SU-DHL-6 (cell line): Measurements from ENCODE around the gene GRK3.

ENCODE experiments used
- H2AFZ ChIP-seq: fragments of 200-600 bp; sonication (generic); 2 replicates; pipeline ENCODE4 v1.6.1; 2014; ENCODE audit warnings: low read depth, mild to moderate bottlenecking, moderate library complexity, mixed read lengths, antibody characterized with exemption, low read length; ENCODE audit not compliant: severe bottlenecking
- H3F3A ChIP-seq: fragments of 200-600 bp; shearing (Covaris generic); 2 replicates; pipeline ENCODE4 v1.6.0; 2016; ENCODE audit warnings: antibody characterized with exemption, mild to moderate bottlenecking; ENCODE audit not compliant: insufficient read depth
- H3K27ac ChIP-seq: fragments of 200-600 bp; sonication (generic); 2 replicates; pipeline ENCODE4 v1.5.1; 2016; ENCODE audit warnings: low read depth, mild to moderate bottlenecking, low read length, moderate library complexity, mixed read lengths
- H3K27me3 ChIP-seq: fragments of 200-600 bp; sonication (generic), shearing (Covaris generic); 2 replicates; pipeline ENCODE4 v1.6.0; 2014; ENCODE audit warnings: mild to moderate bottlenecking, low read length
- H3K36me3 ChIP-seq: fragments of 200-600 bp; sonication (generic); 2 replicates; pipeline ENCODE4 v1.6.1; 2014; ENCODE audit warnings: mild to moderate bottlenecking, low read length, mixed read lengths
- H3K4me2 ChIP-seq: fragments of 300-600, 200-600 bp; shearing (Covaris generic), sonication (generic); 2 replicates; pipeline ENCODE4 v1.6.0; 2014; ENCODE audit warnings: low read length, low read depth, mild to moderate bottlenecking; ENCODE audit not compliant: poor library complexity, severe bottlenecking
- H3K4me3 ChIP-seq: fragments of 200-600 bp; sonication (generic); 2 replicates; pipeline ENCODE4 v1.5.1; 2014; ENCODE audit warnings: antibody characterized with exemption, low read length, mild to moderate bottlenecking, mixed read lengths; ENCODE audit not compliant: insufficient read depth, poor library complexity, severe bottlenecking
- H3K79me2 ChIP-seq: fragments of 200-600 bp; sonication (generic); 2 replicates; pipeline ENCODE4 v1.6.1; 2014; ENCODE audit warnings: mild to moderate bottlenecking, low read length, moderate library complexity; ENCODE audit not compliant: insufficient read depth
- H3K9ac ChIP-seq: fragments of 200-600 bp; sonication (generic); 2 replicates; pipeline ENCODE4 v1.7.0; 2014; ENCODE audit warnings: mild to moderate bottlenecking, low read length
- H3K9me2 ChIP-seq: fragments of 200-600 bp; sonication (generic); replicated peaks from 2 replicates; pipeline ENCODE4 v1.6.1; 2014; ENCODE audit warnings: low read length; ENCODE audit not compliant: insufficient read depth
- H3K9me3 ChIP-seq: fragments of 200-600 bp; sonication (generic); 2 replicates; pipeline ENCODE4 v1.6.1; 2014; ENCODE audit warnings: low read length, mixed read lengths; ENCODE audit not compliant: insufficient read depth
- H4K20me1 ChIP-seq: fragments of 200-600 bp; sonication (generic); 2 replicates; pipeline ENCODE4 v1.6.1; 2014; ENCODE audit warnings: low read depth, mild to moderate bottlenecking, antibody characterized with exemption, low read length, moderate library complexity, mixed read lengths
- CTCF ChIP-seq: fragments of 200-600 bp; sonication (generic); IDR thresholded peaks from one replicate; pipeline ENCODE4 v1.5.1; 2017; ENCODE audit warnings: antibody characterized with exemption, mild to moderate bottlenecking, low read length, moderate library complexity; ENCODE audit not compliant: insufficient read depth, poor library complexity, severe bottlenecking
- EZH2phosphoT487 ChIP-seq: fragments of 200-600 bp; sonication (generic), shearing (Covaris generic); conservative IDR thresholded peaks from 2 replicates; pipeline ENCODE4 v1.6.1; 2018; ENCODE audit warnings: mild to moderate bottlenecking, antibody characterized with exemption, low read length, moderate library complexity, mixed read lengths

Gene GRK3

GRCh38 chr22:25718135-25718840 is 153.8 kb downstream of the GRK3 start:
- H2AFZ ChIP-seq = no peak overlapping the region
- no peak overlapping the region for H3K27ac ChIP-seq
- H3K9me3 ChIP-seq = no peaks in the 10 kb centered on the region
- no peaks in the 10 kb centered on the region for H4K20me1 ChIP-seq
- no peak overlapping the region for H3K4me3 ChIP-seq
- no peak overlapping the region for H3K4me2 ChIP-seq
- H3K27me3 ChIP-seq = no peaks in the 10 kb centered on the region
- TF ChIP-seq CTCF = no peak
- TF ChIP-seq EZH2phosphoT487 = no peak
- H3K9ac ChIP-seq = no peak overlapping the region
- no peaks in the 10 kb centered on the region for H3K36me3 ChIP-seq
- H3F3A ChIP-seq = no peaks in the 10 kb centered on the region
- no peaks in the 10 kb centered on the region for H3K79me2 ChIP-seq
- H3K9me2 ChIP-seq = no peaks in the 10 kb centered on the region

- no peaks in the 10 kb centered on the region for H3K36me3 ChIP-seq
- no peak overlapping the region for H3K4me2 ChIP-seq
- TF ChIP-seq CTCF (no peak), EZH2phosphoT487 (no peak)
Observed at GRCh38 chr22:25722223-25722622, 157.7 kb downstream of the GRK3 start.

GRCh38 chr22:25722626-25723025 is 158.2 kb downstream of the GRK3 start:
- Histone ChIP-seq H3K27me3 (no peaks in the 10 kb centered on the region), H3K9ac (no peak overlapping the region), H3K4me2 (no peak overlapping the region), H3K4me3 (no peak overlapping the region), H3K27ac (no peak overlapping the region), H4K20me1 (0 out of 2 replicates have a peak, but pooled peaks cover 4% of the 10 kb centered on the region), H3K36me3 (no peaks in the 10 kb centered on the region), H3F3A (no peaks in the 10 kb centered on the region), H3K79me2 (no peaks in the 10 kb centered on the region), H3K9me3 (no peaks in the 10 kb centered on the region), H2AFZ (no peak overlapping the region), H3K9me2 (no peaks in the 10 kb centered on the region)
- TF ChIP-seq CTCF = no peak
- TF ChIP-seq EZH2phosphoT487 = no peak

More at GRCh38 chr22:25722223-25722622, 157.7 kb downstream of the GRK3 start:
- no peaks in the 10 kb centered on the region for H3K9me3 ChIP-seq
- H3K27me3 ChIP-seq = no peaks in the 10 kb centered on the region
- no peak overlapping the region for H3K4me3 ChIP-seq
- H3K27ac ChIP-seq = no peak overlapping the region
- H2AFZ ChIP-seq = no peak overlapping the region
- H3K9me2 ChIP-seq = no peaks in the 10 kb centered on the region
- no peaks in the 10 kb centered on the region for H3K79me2 ChIP-seq
- H3F3A ChIP-seq = no peaks in the 10 kb centered on the region
- no peak overlapping the region for H3K9ac ChIP-seq
- H4K20me1 ChIP-seq = 0 out of 2 replicates have a peak, but pooled peaks cover under 1% of the 10 kb centered on the region
